Stomach (tissue), 9 donors: ENCODE measurements around the gene MAEA. TPM values are rescaled to one million over a fixed set of nuclear protein-coding genes. Genes with fewer than 3 reads are reported as not detected.
A peak's percentile ranks its signal among the peaks of the same experiment; 100 is the strongest.

ENCODE experiments used
- DNase-seq, 2 donors: peaks; one replicate each; pipeline versions ENCODE4 v3.0.0 to v3.0.0-alpha.2; 2013 to 2019
- H3K27ac ChIP-seq, 5 donors: fragments of 200-600 bp in 4 of 5; sonication (generic) in 4 of 5; one replicate each; pipeline ENCODE4 v1.5.1; 2013 to 2019; ENCODE audit warnings: mild to moderate bottlenecking in 1 of 5, moderate library complexity in 1 of 5
- H3K27me3 ChIP-seq, 3 donors: fragments of 200-600 bp; sonication (generic); one replicate each; pipeline ENCODE4 v1.5.1; 2017 to 2019; ENCODE audit warnings: mixed run types in 1 of 3
- H3K36me3 ChIP-seq, 4 donors: fragments of 200-600 bp; sonication (generic); 1 replicate in 3 of 4; 2 replicates in 1 of 4; pipeline ENCODE4 v1.5.1; 2016 to 2019
- H3K4me1 ChIP-seq, 4 donors: fragments of 200-600 bp; sonication (generic); one replicate each; pipeline ENCODE4 v1.5.1; 2016 to 2019
- H3K4me3 ChIP-seq, 4 donors: fragments of 200-600 bp; sonication (generic) in 3 of 4; one replicate each; pipeline ENCODE4 v1.5.1; 2016 to 2019; ENCODE audit warnings: mild to moderate bottlenecking in 1 of 4
- H3K9me3 ChIP-seq, 4 donors: fragments of 200-600 bp; sonication (generic); one replicate each; pipeline ENCODE4 v1.5.1; 2016 to 2019
- CTCF ChIP-seq, 7 experiments: fragments of 450-650 bp in 4 of 7; fragments of 200-600 bp in 3 of 7; sonication (generic) in 3 of 7; IDR thresholded peaks; one replicate each; pipeline ENCODE4 v1.5.1; 2016 to 2019; ENCODE audit warnings: antibody characterized with exemption in 7 of 7, control low read depth in 2 of 7, mild to moderate bottlenecking in 1 of 7
- EP300 ChIP-seq: sonication (generic); formaldehyde crosslinking; IDR thresholded peaks from one replicate; pipeline ENCODE4 v1.6.1; 2017; ENCODE audit warnings: antibody characterized with exemption
- POLR2A ChIP-seq, 4 donors: fragments of 450-650 bp; IDR thresholded peaks; one replicate each; pipeline ENCODE4 v1.6.1; 2016; ENCODE audit warnings: antibody characterized with exemption in 4 of 4, control low read depth in 2 of 4, mild to moderate bottlenecking in 1 of 4, moderate library complexity in 1 of 4
- POLR2AphosphoS5 ChIP-seq, 3 donors: sonication (generic); formaldehyde crosslinking; IDR thresholded peaks; one replicate each; pipeline ENCODE4 v1.6.1; 2016; ENCODE audit warnings: antibody characterized with exemption in 3 of 3
- WGBS, 5 donors: extraction: QIAGEN DNeasy Blood & Tissue Kit in 3 of 5; methylation state at CpG; one replicate each; pipeline versions ENCODE4 v1.1.5 to v1.1.7; 2013 to 2018; 5-methylcytosine and 5-hydroxymethylcytosine counted together
- intact Hi-C: fragments of 100-400 bp; cut with DNase I; formaldehyde crosslinking; loops from one replicate; pipeline ENCODE4 v1.15.1; 2023; ENCODE audit warnings: low total_unique reads
- polyA plus RNA-seq, 3 donors: library from polyadenylated mRNA; stranded (reverse); fragments of 200-250 nt; gene quantifications; one replicate each; pipeline ENCODE4 v1.2.3, GENCODE V29; 2013
- total RNA-seq, 5 donors: library from RNA; depleted of rRNA; stranded (reverse); fragments of >200 nt; gene quantifications; one replicate each; pipeline versions ENCODE4 v1.1.0 to v1.2.3, GENCODE V29; 2014 to 2016
- donor health status: healthy with polysubstance abuse.
- donor health status: Bipolar disorder and iron deficiency.
- donor health status: healthy.

MAEA gene
- total and polyA plus RNA-seq, 8 donors, result 34.0 to 295 (median 63.0) TPM

GRCh38 chr4:1298461-1298860 lies 8.8 kb downstream of the MAEA start:
- H3K27ac ChIP-seq, result no peak overlapping the region
- H3K4me1 ChIP-seq, result peaks cover 18 to 79% (median 46%) of the 10 kb centered on the region in 4 donors
- no peaks in the 10 kb centered on the region for H3K27me3 ChIP-seq
- peaks cover 9 to 53% (median 50%) of the 10 kb centered on the region in 4 donors for H3K36me3 ChIP-seq
- no peaks in the 10 kb centered on the region for H3K9me3 ChIP-seq
- H3K4me3 ChIP-seq, result no peak overlapping the region
- intact Hi-C loops, result no loop called here
- WGBS, 5 donors, result 94 to 96% (median 95%) methylated on average over 7 of the region's 7 CpGs
- TF ChIP-seq POLR2A (IDR thresholded peaks at IDR 0.05) (no peak), CTCF (IDR thresholded peaks at IDR 0.05) (no peak), POLR2AphosphoS5 (IDR thresholded peaks at IDR 0.05) (no peak)
- DNase-seq, result no peak

- Histone ChIP-seq H3K36me3 (peaks cover 9 to 53% (median 50%) of the 10 kb centered on the region in 4 donors), H3K4me1 (peaks cover 9 to 72% (median 37%) of the 10 kb centered on the region in 4 donors), H3K9me3 (no peaks in the 10 kb centered on the region), H3K4me3 (no peak overlapping the region), H3K27me3 (no peaks in the 10 kb centered on the region), H3K27ac (peak overlapping the region in 2 of 5 donors; percentile 1 to 83)
- DNase-seq, result no peak
- intact Hi-C loops, result no loop called here
- WGBS, 5 donors, result 73 to 91% (median 87%) methylated on average over 15 of the region's 15 CpGs
- TF ChIP-seq CTCF (IDR thresholded peaks at IDR 0.05), result no peak
- no peak for TF ChIP-seq POLR2A (IDR thresholded peaks at IDR 0.05)
- no peak for TF ChIP-seq EP300
- TF ChIP-seq POLR2AphosphoS5 (IDR thresholded peaks at IDR 0.05), result no peak
Observed at GRCh38 chr4:1299301-1299860, 9.7 kb downstream of the MAEA start.

- Histone ChIP-seq H3K9me3 (no peaks in the 10 kb centered on the region), H3K27ac (peak overlapping the region in 4 of 5 donors; percentile 46 to 83 (median 74)), H3K4me1 (peaks cover 0 to 72% (median 32%) of the 10 kb centered on the region in 4 donors), H3K27me3 (no peaks in the 10 kb centered on the region), H3K36me3 (peaks cover 9 to 62% (median 58%) of the 10 kb centered on the region in 4 donors), H3K4me3 (no peak overlapping the region)
- TF ChIP-seq CTCF (IDR thresholded peaks at IDR 0.05), result no peak
- TF ChIP-seq POLR2A (IDR thresholded peaks at IDR 0.05), result no peak
- no peak for TF ChIP-seq EP300
- peak in 1 of 3 donors; percentile 32 for TF ChIP-seq POLR2AphosphoS5 (IDR thresholded peaks at IDR 0.05)
- intact Hi-C loops, result no loop called here
- 71 to 87% (median 80%) methylated on average over 40 of the region's 40 CpGs for WGBS, 5 donors
- peak; percentile 48 to 53 for DNase-seq
Observed at GRCh38 chr4:1300466-1301455, 11.1 kb downstream of the MAEA start.

- WGBS, 5 donors, result 26 to 73% (median 49%) methylated on average over 4 of the region's 4 CpGs
- DNase-seq, result no peak
- Histone ChIP-seq H3K36me3 (peaks cover 9 to 58% (median 50%) of the 10 kb centered on the region in 4 donors), H3K4me1 (peaks cover 0 to 76% (median 35%) of the 10 kb centered on the region in 4 donors), H3K4me3 (no peak overlapping the region), H3K27ac (peak overlapping the region in 2 of 5 donors; percentile 81 to 83), H3K27me3 (no peaks in the 10 kb centered on the region), H3K9me3 (no peaks in the 10 kb centered on the region)
- intact Hi-C loops, result no loop called here
- TF ChIP-seq EP300 (no peak), POLR2A (IDR thresholded peaks at IDR 0.05) (no peak), CTCF (IDR thresholded peaks at IDR 0.05) (no peak), POLR2AphosphoS5 (IDR thresholded peaks at IDR 0.05) (no peak)
Observed at GRCh38 chr4:1302159-1302558, 12.5 kb downstream of the MAEA start.
